PC-9 (cell line): ENCODE data around the gene CLSTN1. TPM values are rescaled to one million over a fixed set of nuclear protein-coding genes. Genes with fewer than 3 reads are reported as not detected.

Experiments
- BruUV-seq: library from RNA; stranded (reverse); fragments of 400-500 nt; replicated peaks from 2 replicates; lab custom pipeline; 2021; lab: Mats Ljungman, UMichigan
- CTCF ChIA-PET: fragments of 300-600 bp; sonication (Branson Sonifier 250); formaldehyde crosslinking; loops from one replicate; lab custom pipeline; 2022; ENCODE audit warnings: antibody characterized with exemption; lab: Charles Lee
- POLR2A ChIA-PET: fragments of 300-600 bp; sonication (Branson Sonifier 250); formaldehyde crosslinking; loops from one replicate; lab custom pipeline; 2022; ENCODE audit warnings: antibody characterized with exemption; ENCODE audit not compliant: unreplicated experiment; lab: Charles Lee
- DNase-seq, 2 experiments: peaks; one replicate each; pipeline versions ENCODE4 v3.0.0 to v3.0.0-alpha.2; 2015 to 2022; ENCODE audit warnings: mixed read lengths in 1 of 2
- H2AFZ ChIP-seq: fragments of 200-600 bp; sonication (generic); 2 replicates; pipeline ENCODE4 v1.8.1; 2017; ENCODE audit warnings: antibody characterized with exemption
- H3F3A ChIP-seq: fragments of 200-600 bp; sonication (generic); 2 replicates; pipeline ENCODE4 v1.8.1; 2017; ENCODE audit warnings: antibody characterized with exemption, mild to moderate bottlenecking, low read depth; ENCODE audit not compliant: insufficient read depth
- H3K27ac ChIP-seq: fragments of 200-600 bp; sonication (generic); 2 replicates; pipeline ENCODE4 v1.6.1; 2016; ENCODE audit warnings: mixed run types
- H3K27me3 ChIP-seq: fragments of 200-600 bp; sonication (generic); 2 replicates; pipeline ENCODE4 v1.6.1; 2016; ENCODE audit warnings: low read depth, mixed run types; ENCODE audit not compliant: insufficient read depth
- H3K36me3 ChIP-seq: fragments of 200-600 bp; sonication (generic); 2 replicates; pipeline ENCODE4 v1.6.1; 2016; ENCODE audit warnings: low read depth, mixed run types
- H3K4me1 ChIP-seq: fragments of 200-600 bp; sonication (generic); replicated peaks from 2 replicates; pipeline ENCODE4 v1.6.1; 2016; ENCODE audit warnings: mixed run types; ENCODE audit not compliant: insufficient read depth
- H3K4me2 ChIP-seq: fragments of 200-600 bp; sonication (generic); 2 replicates; pipeline ENCODE4 v1.6.1; 2017; ENCODE audit warnings: mixed run types
- H3K4me3 ChIP-seq: fragments of 200-600 bp; sonication (generic); 2 replicates; pipeline ENCODE4 v1.6.1; 2016; ENCODE audit warnings: mixed run types
- H3K79me2 ChIP-seq: fragments of 200-600 bp; sonication (generic); 2 replicates; pipeline ENCODE4 v1.6.1; 2017; ENCODE audit warnings: low read depth, mixed run types
- H3K9me2 ChIP-seq: fragments of 200-600 bp; sonication (generic); 2 replicates; pipeline ENCODE4 v1.8.1; 2017; ENCODE audit warnings: mild to moderate bottlenecking; ENCODE audit not compliant: insufficient read depth
- H3K9me3 ChIP-seq: fragments of 200-600 bp; sonication (generic); 2 replicates; pipeline ENCODE4 v1.8.1; 2016; ENCODE audit warnings: low read depth; ENCODE audit not compliant: insufficient read depth
- H4K20me1 ChIP-seq: fragments of 200-600 bp; sonication (generic); 2 replicates; pipeline ENCODE4 v1.8.1; 2017; ENCODE audit not compliant: insufficient read depth
- EZH2 ChIP-seq: fragments of 200-600 bp; sonication (generic); IDR thresholded peaks from 2 replicates; pipeline ENCODE4 v1.8.0; 2017; ENCODE audit warnings: antibody characterized with exemption, low read depth
- intact Hi-C: fragments of 100-400 bp; cut with micrococcal nuclease; formaldehyde crosslinking; loops from one replicate; pipeline ENCODE4 v1.10.0; 2022; ENCODE audit not compliant: unreplicated experiment
- total RNA-seq: library from RNA; stranded (reverse); gene quantifications from 2 replicates; pipeline ENCODE4 v1.2.3, GENCODE V29; 2021
- TF ChIP-seq, protein P1 (sequence below): fragments of 200-600 bp; sonication (generic); conservative IDR thresholded peaks from 2 replicates; pipeline ENCODE4 v1.6.1; 2017; ENCODE audit warnings: mixed run types, antibody characterized with exemption, mild to moderate bottlenecking, moderate library complexity

Gene CLSTN1
- total RNA-seq, 1 experiment from 2014 or later = 140 TPM

DNA sequence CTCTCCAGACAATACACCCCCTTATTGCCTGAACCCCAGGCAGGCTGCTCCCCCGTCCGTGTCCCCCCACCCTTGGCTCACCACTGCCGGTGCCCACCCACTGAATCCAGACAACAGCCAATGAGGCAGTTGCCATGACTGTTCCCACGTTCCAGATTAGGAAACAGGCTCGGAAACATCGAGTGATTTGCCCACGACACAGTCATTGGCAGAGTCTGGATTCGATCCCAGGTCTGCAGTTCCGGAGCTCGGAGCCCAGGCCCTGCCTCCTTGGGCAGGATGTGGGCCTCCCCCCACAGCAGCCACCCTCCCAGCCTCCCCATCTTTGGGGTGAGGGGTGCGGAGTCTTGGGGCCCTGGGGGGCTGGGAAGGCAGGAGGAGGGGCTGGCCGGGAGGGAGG, 20.3 kb upstream of the CLSTN1 start:
- Histone ChIP-seq H3K4me2 (0 out of 2 replicates have a peak overlapping the region, but pooled peaks have one; percentile 50), H3K4me1 (peaks cover 16% of the 10 kb centered on the region), H3K9me3 (no peaks in the 10 kb centered on the region), H2AFZ (no peak overlapping the region), H3K27me3 (no peaks in the 10 kb centered on the region), H3K79me2 (no peaks in the 10 kb centered on the region), H4K20me1 (no peaks in the 10 kb centered on the region), H3F3A (no peaks in the 10 kb centered on the region), H3K4me3 (no peak overlapping the region), H3K9me2 (no peaks in the 10 kb centered on the region), H3K27ac (no peak overlapping the region), H3K36me3 (no peaks in the 10 kb centered on the region)
- no TSS peak for BruUV-seq
- ChIA-PET CTCF (interaction anchor here (0.7 kb wide), 1 partner anchor 13 kb away, joined by 3 read pairs; no protein-coding TSS in a partner anchor), POLR2A (interaction anchor here (0.7 kb wide), 1 partner anchor 228 kb away, joined by 4 read pairs; no protein-coding TSS in a partner anchor)
- TF ChIP-seq, protein P1, sequence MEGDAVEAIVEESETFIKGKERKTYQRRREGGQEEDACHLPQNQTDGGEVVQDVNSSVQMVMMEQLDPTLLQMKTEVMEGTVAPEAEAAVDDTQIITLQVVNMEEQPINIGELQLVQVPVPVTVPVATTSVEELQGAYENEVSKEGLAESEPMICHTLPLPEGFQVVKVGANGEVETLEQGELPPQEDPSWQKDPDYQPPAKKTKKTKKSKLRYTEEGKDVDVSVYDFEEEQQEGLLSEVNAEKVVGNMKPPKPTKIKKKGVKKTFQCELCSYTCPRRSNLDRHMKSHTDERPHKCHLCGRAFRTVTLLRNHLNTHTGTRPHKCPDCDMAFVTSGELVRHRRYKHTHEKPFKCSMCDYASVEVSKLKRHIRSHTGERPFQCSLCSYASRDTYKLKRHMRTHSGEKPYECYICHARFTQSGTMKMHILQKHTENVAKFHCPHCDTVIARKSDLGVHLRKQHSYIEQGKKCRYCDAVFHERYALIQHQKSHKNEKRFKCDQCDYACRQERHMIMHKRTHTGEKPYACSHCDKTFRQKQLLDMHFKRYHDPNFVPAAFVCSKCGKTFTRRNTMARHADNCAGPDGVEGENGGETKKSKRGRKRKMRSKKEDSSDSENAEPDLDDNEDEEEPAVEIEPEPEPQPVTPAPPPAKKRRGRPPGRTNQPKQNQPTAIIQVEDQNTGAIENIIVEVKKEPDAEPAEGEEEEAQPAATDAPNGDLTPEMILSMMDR = no peak
- no peak for TF ChIP-seq EZH2
- no peak for DNase-seq
- intact Hi-C loops = no loop called here

DNA sequence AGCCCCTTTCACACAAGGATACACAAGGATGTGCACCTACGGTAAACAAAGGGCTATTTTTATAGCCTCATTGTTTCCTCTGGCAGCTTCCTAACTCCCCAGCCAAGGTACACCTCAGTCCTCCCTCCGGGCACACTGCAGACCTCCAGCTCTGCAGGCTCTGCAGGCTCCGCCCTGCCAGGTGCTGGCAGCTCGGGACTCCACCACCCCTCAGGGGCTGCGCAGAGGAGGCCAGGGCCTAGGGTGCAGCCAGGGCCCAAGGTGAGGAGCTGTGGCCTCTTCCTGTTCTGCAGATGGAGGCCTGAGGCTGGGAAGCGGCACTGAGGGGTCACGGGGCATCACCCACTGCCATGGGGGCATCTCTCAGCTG, 19.8 kb upstream of the CLSTN1 start:
- no TSS peak for BruUV-seq
- Histone ChIP-seq H3K4me2 (peak overlapping the region; percentile 50; the same call in 1 of the 2 replicates), H3K9me3 (no peaks in the 10 kb centered on the region), H3F3A (no peaks in the 10 kb centered on the region), H3K27ac (no peak overlapping the region), H2AFZ (no peak overlapping the region), H3K4me3 (no peak overlapping the region), H3K27me3 (no peaks in the 10 kb centered on the region), H3K4me1 (peaks cover 16% of the 10 kb centered on the region), H3K36me3 (no peaks in the 10 kb centered on the region), H3K79me2 (no peaks in the 10 kb centered on the region), H3K9me2 (no peaks in the 10 kb centered on the region), H4K20me1 (no peaks in the 10 kb centered on the region)
- POLR2A ChIA-PET = interaction anchor here (0.7 kb wide), 1 partner anchor 228 kb away, joined by 4 read pairs; no protein-coding TSS in a partner anchor
- intact Hi-C loops = no loop called here
- CTCF ChIA-PET = interaction anchor here (0.7 kb wide), 2 partner anchors 12 to 226 kb away, joined by 3 to 4 read pairs; no protein-coding TSS in a partner anchor
- peak; percentile 74 to 75 for DNase-seq
- TF ChIP-seq EZH2 = no peak
- TF ChIP-seq, protein P1 = no peak

DNA sequence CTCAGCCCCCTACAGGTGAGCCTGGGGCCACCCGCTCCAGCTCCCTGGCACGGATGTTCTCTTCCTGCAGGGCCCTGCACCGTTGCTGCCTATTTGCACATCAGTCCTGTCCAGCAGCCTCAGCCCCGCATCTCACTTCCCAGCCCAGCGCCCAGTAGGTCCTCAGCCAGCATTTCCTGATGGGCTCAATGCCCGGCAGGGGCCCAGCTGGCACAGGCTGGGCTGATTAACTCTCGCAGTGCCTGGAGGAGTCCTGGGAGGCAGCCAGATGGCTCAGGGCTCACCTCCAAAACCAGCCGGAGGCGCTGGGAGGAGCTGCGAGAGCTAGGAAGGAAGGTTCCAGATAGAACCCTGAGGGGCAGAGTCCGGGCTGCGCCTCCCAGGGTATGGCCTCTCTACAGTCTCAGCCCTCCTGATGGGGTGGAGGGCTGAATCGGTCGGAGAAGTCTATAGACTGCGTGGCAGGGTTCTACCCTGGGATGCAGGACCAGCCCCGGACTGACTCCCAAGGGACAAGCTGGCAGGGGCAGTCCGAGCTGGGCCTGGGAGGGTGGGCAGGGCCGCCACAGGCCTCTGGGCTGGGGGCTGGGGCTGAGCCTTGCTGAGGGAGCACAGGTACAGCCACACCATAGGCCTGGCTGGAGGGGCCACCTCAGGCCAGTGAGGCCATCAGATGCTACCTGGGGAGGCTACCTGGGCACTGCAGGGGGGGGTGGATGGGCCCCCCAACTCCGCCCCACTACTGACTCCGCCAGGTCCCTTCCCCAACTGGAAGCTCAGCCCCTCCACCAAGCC, 19.2 kb upstream of the CLSTN1 start:
- peak in 1 of 2 experiments; percentile 34 for DNase-seq
- H2AFZ ChIP-seq = no peak overlapping the region
- intact Hi-C loops = no loop called here
- H3K36me3 ChIP-seq = no peaks in the 10 kb centered on the region
- TF ChIP-seq EZH2 = no peak
- TF ChIP-seq, protein P1 = no peak
- H3K4me2 ChIP-seq = 0 out of 2 replicates have a peak overlapping the region, but pooled peaks have one; percentile 50
- H3K9me2 ChIP-seq = no peaks in the 10 kb centered on the region
- H3K27ac ChIP-seq = no peak overlapping the region
- H3K4me3 ChIP-seq = no peak overlapping the region
- no peaks in the 10 kb centered on the region for H4K20me1 ChIP-seq
- no peaks in the 10 kb centered on the region for H3K27me3 ChIP-seq
- H3K9me3 ChIP-seq = no peaks in the 10 kb centered on the region
- peaks cover 16% of the 10 kb centered on the region for H3K4me1 ChIP-seq
- ChIA-PET POLR2A (interaction anchor here (0.6 to 0.7 kb wide), 2 partner anchors 227 to 544 kb away, joined by 4 to 12 read pairs; no protein-coding TSS in a partner anchor), CTCF (interaction anchor here (0.7 kb wide), 1 partner anchor 225 kb away, joined by 4 read pairs; no protein-coding TSS in a partner anchor)
- no TSS peak for BruUV-seq
- no peaks in the 10 kb centered on the region for H3F3A ChIP-seq
- no peaks in the 10 kb centered on the region for H3K79me2 ChIP-seq
